ENCODE results near the gene METTL16.

The METTL16 gene

DNA sequence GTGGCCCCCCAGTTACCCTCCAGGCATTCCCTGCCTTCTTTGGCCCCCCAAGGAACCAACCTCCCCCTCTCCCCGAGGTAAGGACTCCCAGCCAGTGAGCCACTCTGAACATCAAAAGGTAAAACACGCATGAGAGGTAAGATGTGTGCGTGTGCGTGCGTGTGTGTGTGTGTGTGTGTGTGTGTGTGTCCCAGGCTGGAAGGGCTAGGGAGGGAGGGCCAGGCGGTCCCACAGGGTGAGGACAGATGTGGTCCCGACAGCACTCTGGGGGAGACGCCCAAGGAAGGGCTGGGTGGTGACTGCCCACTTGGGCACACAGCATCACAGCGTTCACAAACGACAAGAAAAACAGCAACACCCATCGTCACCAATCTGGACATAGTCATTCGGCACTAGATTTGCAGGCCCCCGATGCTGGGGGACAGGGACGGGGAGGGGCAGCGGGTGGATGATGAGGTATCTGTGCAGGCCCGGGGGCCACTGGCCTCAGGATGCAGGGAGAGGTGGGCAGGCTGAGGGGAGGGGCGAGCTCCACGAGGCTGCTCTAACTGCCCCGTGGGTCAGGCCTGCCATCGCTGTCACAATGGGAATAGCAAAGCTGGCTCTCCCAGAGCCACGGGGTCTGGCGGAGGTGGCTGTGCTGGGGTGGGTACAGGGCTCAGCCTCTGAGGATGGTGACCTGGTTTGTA is 127.1 kb downstream of the METTL16 start:
- Histone ChIP-seq H3K4me2 (no peak overlapping the region), H3K9ac (no peak overlapping the region), H2AFZ (ENCODE audit: low read depth) (no peak overlapping the region), H4K20me1 (ENCODE audit: insufficient read depth) (no peaks in the 10 kb centered on the region), H3K4me1 (ENCODE audit: low read depth, poor library complexity, severe bottlenecking) (peaks cover 6% of the 10 kb centered on the region), H3K27me3 (ENCODE audit: insufficient read depth, low read depth) (no peaks in the 10 kb centered on the region), H3K4me3 (IDR thresholded peaks at IDR 0.05; ENCODE audit: insufficient read depth, low read depth, low read length) (no peak overlapping the region), H3K79me2 (ENCODE audit: insufficient read depth, low read depth) (no peaks in the 10 kb centered on the region), H3K36me3 (ENCODE audit: insufficient read depth) (no peaks in the 10 kb centered on the region), H3K27ac (no peak overlapping the region)
- TF ChIP-seq, protein P1, sequence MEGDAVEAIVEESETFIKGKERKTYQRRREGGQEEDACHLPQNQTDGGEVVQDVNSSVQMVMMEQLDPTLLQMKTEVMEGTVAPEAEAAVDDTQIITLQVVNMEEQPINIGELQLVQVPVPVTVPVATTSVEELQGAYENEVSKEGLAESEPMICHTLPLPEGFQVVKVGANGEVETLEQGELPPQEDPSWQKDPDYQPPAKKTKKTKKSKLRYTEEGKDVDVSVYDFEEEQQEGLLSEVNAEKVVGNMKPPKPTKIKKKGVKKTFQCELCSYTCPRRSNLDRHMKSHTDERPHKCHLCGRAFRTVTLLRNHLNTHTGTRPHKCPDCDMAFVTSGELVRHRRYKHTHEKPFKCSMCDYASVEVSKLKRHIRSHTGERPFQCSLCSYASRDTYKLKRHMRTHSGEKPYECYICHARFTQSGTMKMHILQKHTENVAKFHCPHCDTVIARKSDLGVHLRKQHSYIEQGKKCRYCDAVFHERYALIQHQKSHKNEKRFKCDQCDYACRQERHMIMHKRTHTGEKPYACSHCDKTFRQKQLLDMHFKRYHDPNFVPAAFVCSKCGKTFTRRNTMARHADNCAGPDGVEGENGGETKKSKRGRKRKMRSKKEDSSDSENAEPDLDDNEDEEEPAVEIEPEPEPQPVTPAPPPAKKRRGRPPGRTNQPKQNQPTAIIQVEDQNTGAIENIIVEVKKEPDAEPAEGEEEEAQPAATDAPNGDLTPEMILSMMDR (conservative IDR thresholded peaks at IDR 0.05; ENCODE audit: low read depth, low read length), result no peak

DNA sequence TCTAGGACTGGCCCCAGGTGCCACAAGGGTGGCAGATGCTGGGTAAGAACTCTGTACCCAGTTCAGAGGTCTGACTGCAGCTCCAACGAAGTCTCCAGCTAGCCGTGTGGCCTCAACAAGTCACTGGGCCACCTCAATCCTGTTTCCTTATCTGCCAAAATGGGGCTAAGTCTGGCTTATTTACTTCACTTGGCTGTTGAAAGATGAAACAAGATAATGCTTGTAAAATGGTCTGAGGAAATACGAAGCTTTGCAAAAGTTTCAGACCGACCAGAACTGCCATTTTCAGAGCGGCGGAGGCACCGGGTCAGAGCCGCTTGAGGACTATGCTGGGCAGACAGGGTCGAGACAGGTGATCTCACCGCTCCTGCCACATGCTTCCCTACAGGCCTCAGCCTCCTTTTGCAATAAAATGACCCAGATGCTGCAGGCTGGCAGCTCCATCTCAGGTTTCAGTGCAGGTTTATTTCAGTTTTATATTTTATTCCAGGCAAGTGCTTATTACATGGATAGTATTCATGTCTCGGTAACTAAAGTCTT is 128.0 kb downstream of the METTL16 start:
- Histone ChIP-seq H3K9ac (no peak overlapping the region), H3K4me3 (IDR thresholded peaks at IDR 0.05; ENCODE audit: insufficient read depth, low read depth, low read length) (no peak overlapping the region), H3K4me2 (no peak overlapping the region), H3K4me1 (ENCODE audit: low read depth, poor library complexity, severe bottlenecking) (peaks cover 6% of the 10 kb centered on the region), H3K79me2 (ENCODE audit: insufficient read depth, low read depth) (no peaks in the 10 kb centered on the region), H3K27me3 (ENCODE audit: insufficient read depth, low read depth) (no peaks in the 10 kb centered on the region), H4K20me1 (ENCODE audit: insufficient read depth) (no peaks in the 10 kb centered on the region), H3K27ac (no peak overlapping the region), H2AFZ (ENCODE audit: low read depth) (no peak overlapping the region), H3K36me3 (ENCODE audit: insufficient read depth) (no peaks in the 10 kb centered on the region)
- TF ChIP-seq, protein P1 (conservative IDR thresholded peaks at IDR 0.05; ENCODE audit: low read depth, low read length), result no peak

DNA sequence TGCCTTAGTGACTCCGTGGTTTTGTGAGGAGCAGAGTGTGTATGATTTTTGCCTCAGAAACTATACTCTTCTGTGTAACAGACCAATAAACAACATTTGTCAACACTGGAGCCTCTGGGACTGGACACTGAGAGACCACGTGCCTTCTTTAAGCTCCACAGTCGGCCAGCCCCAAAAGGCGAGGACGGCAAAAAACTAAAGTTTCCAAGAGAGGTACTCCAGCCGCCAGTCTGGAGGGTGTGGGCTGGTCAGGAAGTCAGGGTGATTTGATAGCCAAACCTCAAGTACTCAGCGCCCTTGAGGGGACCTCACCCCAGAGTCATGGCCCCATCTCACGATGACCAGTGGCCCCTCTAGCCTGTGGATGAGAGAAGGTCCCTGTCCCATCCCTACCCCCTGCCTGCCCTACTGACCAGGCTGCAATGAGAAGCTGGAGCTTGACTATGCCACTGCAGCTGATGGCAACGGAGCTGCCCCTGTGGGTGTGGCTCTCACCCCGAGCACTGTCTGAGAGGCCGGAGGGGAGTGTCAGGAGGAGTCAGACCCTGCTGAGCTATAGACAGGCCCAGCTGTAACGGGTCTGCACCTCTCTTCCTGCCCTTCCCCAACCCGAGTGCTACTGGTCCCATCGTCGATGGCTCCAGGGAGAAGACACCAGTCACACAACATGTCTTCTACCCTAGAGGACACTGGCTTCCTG is 130.6 kb downstream of the METTL16 start:
- H3K9ac ChIP-seq, result no peak overlapping the region
- H3K27me3 ChIP-seq (ENCODE audit: insufficient read depth, low read depth), result no peaks in the 10 kb centered on the region
- H4K20me1 ChIP-seq (ENCODE audit: insufficient read depth), result no peaks in the 10 kb centered on the region
- H3K27ac ChIP-seq, result no peak overlapping the region
- H3K4me2 ChIP-seq, result no peak overlapping the region
- H3K4me3 ChIP-seq (IDR thresholded peaks at IDR 0.05; ENCODE audit: insufficient read depth, low read depth, low read length), result no peak overlapping the region
- TF ChIP-seq, protein P1 (conservative IDR thresholded peaks at IDR 0.05; ENCODE audit: low read depth, low read length), result no peak
- no peaks in the 10 kb centered on the region for H3K36me3 ChIP-seq (ENCODE audit: insufficient read depth)
- H3K79me2 ChIP-seq (ENCODE audit: insufficient read depth, low read depth), result no peaks in the 10 kb centered on the region
- H2AFZ ChIP-seq (ENCODE audit: low read depth), result no peak overlapping the region
- peaks cover 6% of the 10 kb centered on the region for H3K4me1 ChIP-seq (ENCODE audit: low read depth, poor library complexity, severe bottlenecking)

DNA sequence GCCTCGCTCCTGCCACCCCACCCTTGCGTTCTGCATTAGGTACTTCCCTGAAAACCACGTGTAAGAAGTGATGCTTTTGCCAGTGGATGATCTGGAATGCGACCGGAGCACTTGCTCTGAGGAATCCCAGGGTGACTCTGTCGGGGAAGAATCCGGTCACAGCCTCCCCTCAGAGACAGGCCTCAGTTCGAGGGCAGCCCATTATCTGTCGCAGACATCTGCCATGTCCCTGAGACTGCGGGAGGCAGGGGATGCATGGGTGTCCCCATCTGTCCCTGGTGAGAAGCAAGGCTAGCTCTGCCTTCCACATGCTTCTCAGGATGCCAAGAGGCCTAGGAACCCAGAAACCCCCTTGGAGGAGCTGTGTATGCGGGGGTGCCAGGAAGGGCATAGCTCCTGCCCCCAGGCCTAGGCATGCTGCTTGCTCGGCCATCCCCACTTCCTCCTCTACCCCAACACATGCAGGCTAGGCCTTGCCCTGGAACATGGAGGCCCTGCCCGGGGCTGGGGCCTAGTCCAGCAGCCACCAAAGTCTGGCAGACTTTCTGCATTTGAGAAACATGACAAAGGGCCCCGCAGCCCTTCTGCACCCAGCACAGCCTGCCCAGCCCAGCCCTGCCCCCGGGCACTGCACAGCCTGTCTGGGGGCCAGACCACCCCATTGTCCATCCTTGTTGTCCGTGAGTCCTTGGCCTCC is 131.3 kb downstream of the METTL16 start:
- Histone ChIP-seq H3K36me3 (ENCODE audit: insufficient read depth) (no peaks in the 10 kb centered on the region), H3K4me2 (no peak overlapping the region), H4K20me1 (ENCODE audit: insufficient read depth) (no peaks in the 10 kb centered on the region), H3K27me3 (ENCODE audit: insufficient read depth, low read depth) (no peaks in the 10 kb centered on the region), H3K27ac (no peak overlapping the region), H3K9ac (no peak overlapping the region), H3K4me3 (IDR thresholded peaks at IDR 0.05; ENCODE audit: insufficient read depth, low read depth, low read length) (no peak overlapping the region), H2AFZ (ENCODE audit: low read depth) (no peak overlapping the region), H3K79me2 (ENCODE audit: insufficient read depth, low read depth) (no peaks in the 10 kb centered on the region), H3K4me1 (ENCODE audit: low read depth, poor library complexity, severe bottlenecking) (peaks cover 6% of the 10 kb centered on the region)
- TF ChIP-seq, protein P1 (conservative IDR thresholded peaks at IDR 0.05; ENCODE audit: low read depth, low read length), result no peak

All from KMS-11 (cell line).